A172 (cell line): ENCODE measurements around the gene DIP2C. TPM values are rescaled to one million over a fixed set of nuclear protein-coding genes. Genes with fewer than 3 reads are reported as not detected.
"Not testable (repeated sequence)": the region's sequence is repeated elsewhere in the genome, so short reads cannot be mapped to it uniquely, and the experiment has no call there.

Experiments
- DNase-seq: peaks from one replicate; pipeline ENCODE4 v3.0.0-alpha.2; 2015; ENCODE audit warnings: low spot score
- total RNA-seq: library from RNA; depleted of rRNA; stranded (reverse); fragments of >200 nt; shearing (Covaris generic); gene quantifications from 2 replicates; pipeline ENCODE4 v1.2.3, GENCODE V29; 2014

Gene DIP2C
- total RNA-seq, 1 experiment from 2014 or later, result 12.8 TPM

- DNase-seq, result no peak
Measured at GRCh38 chr10:535952-536351, 153.5 kb downstream of the DIP2C start.

DNA sequence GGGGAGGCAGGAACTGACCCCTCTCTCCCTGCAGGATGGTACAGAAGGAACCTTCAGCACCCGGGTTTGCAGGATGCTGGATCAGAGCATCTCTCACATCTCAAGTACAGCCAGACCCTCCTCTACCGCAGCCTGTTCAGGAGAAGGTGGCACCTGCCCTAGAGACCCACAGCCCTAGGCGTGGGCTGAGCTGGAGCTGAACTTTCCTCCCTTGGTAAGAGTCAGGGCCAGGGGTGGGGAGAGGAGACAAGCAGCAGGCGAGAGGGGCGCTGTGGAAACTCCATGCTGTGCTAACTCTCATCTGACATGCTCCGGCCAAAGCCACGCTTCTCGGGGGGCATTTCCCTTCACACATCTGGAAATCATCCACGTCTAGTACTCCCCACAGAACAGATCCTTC is 154.4 kb downstream of the DIP2C start:
- DNase-seq, result no peak

DNA sequence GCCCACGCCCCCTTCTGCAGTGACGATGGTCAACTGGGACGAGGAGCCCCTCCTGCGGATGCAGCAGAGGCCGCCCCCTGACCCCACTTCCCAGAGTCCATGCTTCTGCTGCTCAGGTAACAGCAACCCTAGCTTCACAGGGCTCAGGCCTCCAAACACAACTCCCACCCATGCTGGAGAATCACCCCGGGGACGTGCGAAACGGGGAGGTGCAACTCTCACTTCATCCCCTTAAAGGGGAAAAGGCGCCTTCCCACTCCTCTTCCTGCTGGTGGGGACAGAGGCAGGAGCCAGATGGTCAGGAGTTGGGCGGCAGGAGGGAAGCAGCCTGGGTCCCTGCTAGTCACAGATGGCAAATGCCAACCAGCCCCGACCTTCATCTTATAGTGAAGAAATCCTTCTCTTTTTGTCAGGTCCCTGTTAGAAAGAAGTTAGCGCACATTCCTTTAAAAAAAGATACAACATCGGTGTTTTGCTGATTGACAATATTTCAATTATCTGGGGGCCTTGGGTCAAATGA is 155.4 kb downstream of the DIP2C start:
- no peak for DNase-seq

- no peak for DNase-seq
Measured at GRCh38 chr10:533611-534010, 155.9 kb downstream of the DIP2C start.

- no peak for DNase-seq
Measured at GRCh38 chr10:533186-533585, 156.3 kb downstream of the DIP2C start.

DNA sequence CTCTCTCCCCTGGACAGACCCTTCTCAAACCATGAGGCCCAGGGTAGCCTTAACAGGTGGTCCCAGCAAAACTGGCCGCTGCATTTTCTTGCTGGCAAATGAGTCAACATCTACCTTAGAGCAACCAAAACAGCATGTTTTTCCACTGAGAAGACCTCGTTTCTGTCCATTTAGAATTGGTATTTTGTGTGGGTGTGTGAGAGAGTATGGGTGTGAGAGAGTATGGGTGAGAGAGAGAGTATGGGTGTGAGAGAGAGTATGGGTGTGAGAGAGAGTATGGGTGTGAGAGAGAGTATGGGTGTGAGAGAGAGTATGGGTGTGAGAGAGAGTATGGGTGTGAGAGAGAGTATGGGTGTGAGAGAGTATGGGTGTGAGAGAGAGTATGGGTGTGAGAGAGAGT is 157.1 kb downstream of the DIP2C start:
- not testable (repeated sequence) for DNase-seq

DNA sequence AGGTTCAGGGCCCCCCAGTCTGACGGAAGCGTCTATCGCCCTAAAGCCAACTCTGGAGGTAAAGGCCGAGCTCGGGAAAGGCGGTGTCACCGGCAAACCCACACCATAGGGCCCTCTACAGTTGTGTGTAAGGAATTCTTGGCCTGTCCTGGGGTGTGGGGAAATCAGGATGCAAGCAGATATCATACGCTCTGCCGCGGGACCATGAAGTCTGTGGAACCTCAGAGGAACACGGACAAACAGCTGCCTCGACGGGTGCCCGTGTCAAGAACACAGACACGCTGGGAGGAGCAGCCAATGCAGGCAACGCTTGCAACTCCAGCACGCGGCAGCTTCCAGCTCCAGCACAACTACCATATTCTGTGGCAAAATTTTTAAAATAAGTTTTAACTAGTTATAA is 157.9 kb downstream of the DIP2C start:
- no peak for DNase-seq

DNA sequence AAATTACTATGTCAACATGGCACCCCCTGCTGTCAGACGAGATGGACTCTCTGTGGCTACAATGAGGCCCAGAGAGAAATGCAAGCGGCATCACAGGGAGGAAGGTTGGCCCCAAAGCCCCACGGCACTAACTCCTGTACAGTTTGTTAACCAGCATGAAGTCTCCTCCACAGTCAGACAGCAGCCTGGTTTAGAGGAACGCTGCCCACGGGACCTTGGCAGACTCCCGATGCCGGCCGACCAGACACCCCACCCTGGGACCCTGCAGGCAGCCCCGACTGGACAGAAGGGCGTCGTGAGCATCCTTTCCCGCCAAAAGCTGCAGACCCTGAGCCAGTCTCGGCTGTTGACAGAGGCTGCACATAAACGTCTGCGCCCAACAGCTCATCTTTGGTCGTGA is 158.8 kb downstream of the DIP2C start:
- no peak for DNase-seq

DNA sequence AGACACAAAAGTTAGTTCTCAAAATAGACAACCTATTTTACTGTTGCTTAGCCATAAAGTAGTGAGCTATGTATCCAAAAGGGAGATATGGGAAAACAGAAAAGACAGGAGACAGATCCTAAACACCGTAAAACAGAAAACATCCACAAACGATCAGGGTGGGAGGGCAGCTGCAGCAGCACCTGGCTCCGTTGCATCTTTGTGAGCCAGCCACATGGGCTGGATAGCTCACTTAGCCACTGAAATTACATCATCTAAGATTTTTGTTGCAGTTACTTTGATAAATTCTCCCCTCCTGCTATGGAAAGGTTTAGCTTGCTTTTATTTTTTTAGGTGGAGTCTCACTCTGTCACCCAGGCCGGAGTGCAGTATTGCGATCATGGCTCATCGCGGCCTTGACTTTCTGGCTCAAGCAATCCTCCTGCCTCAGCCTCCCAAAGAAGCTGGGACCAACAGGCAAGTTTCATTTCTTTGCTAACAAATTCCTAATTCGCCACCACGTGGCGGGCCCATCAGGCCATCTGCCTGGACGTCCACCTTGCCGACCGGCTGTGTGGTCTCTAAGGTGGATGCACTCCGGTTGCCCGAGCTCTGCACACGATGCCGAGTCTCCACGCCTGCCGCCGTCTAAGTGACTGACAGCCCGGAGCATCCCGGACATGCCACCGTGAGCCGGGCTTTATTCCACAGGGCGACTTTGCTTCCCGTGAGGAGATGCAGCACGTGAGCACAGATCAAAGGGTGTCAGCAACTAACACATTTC is 159.8 kb downstream of the DIP2C start:
- DNase-seq, result no peak

DNA sequence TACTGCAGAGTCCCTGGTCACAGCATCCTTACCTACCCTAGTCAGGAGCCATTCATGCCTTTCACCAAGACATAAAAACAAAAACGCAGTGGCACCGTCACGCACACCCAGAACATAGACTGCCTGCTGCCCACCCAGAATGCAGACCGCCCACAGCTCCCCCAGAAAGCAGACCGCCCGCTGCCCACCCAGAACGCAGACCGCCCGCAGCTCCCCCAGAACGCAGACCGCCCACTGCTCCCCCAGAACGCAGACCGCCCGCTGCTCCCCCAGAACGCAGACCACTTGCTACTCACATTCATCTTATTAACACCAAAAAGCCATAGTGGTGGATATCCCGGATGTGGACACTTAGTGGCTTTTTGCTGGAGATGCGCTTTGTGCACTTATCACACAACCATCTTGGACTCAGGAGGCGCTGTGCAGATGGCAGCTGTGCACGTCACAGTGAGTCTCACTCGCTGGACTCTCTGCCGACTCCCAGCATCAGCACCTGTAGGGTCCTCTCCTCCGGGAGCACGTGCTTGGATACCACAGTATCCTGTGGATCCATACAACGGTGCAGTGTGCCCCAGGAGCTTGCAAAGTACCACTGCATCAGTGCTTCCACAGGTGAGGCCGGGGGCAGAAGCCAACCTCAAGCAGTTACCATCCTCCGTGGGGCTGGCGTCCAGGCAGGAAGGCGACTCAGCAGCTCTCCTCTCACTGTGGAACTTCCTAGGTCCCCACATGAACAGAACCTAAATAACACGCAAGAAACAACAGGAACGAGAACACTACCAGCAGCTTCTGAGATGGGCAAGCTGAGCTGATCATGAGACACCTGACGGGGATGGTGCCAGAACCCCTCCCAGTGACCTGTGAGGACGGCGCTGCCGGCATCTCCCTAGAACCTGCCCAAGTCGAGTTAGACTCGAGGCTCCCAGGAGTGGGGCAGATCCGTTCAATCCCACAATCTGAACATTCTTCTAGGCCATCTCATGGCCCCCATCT is 161.0 kb downstream of the DIP2C start:
- no peak for DNase-seq

DNA sequence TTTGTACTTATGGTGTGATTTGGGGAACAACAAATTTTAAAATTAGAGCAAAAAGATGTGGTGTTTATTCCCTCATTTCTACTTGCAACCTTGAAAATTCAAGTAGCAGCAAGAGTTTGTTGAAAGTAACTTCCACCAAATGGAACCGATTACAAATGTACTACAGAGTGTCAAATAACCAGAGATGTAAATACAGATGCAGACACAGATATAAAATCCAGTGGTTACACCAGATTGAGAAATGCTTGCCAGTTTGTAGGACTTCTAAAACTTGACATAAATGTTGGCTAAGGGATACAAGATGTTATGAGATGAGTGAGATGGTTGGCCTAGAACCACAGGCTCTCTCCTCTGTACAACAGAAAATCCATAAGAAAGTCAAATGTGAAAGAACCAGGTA is 162.1 kb downstream of the DIP2C start:
- DNase-seq, result no peak

DNA sequence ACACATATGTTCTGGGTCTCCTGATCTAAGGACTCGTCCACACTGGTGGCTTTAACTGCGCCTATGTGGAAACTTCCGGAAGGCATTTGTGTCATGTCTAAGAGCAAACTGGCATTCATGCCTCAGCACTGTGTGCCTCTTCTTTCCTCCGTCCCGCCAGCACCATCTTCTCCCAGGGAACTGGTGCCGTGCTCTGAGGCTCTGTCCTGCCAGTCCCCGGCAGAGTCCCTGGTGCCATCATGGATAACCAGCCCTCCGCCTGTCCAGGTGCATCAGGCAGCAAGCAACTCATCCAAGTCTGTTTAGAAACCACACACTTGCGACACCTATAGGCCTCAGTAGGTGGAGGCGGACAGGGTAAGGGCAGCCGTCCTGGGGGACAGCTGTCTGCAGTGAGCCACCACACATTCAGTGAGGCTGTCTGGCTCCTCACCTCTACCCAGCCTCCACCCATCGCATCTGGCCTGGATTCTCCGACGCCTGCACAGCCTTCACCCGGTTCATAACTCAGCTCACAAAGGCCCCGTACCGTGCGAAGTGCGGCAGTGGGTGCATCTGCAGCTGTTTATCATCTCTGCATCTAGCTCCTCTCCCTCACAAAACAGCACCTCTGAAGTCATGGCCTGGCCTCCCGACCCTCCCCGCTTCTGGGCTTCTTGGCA is 162.7 kb downstream of the DIP2C start:
- no peak for DNase-seq

GRCh38 chr10:525565-526315 is 163.7 kb downstream of the DIP2C start:
- peak; percentile 46 for DNase-seq

DNA sequence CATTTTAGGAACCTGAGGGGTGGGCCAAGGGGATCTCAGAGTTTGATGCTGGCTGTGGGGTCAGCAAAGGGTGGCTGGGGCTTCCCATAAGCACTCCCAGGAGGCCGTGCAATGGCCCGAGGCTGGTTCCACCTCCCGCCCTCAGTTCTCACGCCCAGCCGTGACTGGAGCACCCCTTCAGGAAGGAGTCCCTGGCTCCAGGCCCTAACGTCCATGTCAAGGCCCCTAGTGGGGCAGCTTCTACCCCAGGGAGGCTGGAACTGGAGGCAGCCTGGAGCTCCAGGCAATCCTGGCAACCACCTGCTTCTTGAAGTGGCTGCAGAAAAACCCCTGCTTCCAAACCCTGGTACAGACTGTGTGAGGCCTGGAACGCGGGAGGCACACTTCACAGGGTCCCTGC is 165.5 kb downstream of the DIP2C start:
- no peak for DNase-seq

- DNase-seq, result no peak
Measured at GRCh38 chr10:522350-522749, 167.1 kb downstream of the DIP2C start.

- no peak for DNase-seq
Measured at GRCh38 chr10:521261-522250, 167.9 kb downstream of the DIP2C start.

DNA sequence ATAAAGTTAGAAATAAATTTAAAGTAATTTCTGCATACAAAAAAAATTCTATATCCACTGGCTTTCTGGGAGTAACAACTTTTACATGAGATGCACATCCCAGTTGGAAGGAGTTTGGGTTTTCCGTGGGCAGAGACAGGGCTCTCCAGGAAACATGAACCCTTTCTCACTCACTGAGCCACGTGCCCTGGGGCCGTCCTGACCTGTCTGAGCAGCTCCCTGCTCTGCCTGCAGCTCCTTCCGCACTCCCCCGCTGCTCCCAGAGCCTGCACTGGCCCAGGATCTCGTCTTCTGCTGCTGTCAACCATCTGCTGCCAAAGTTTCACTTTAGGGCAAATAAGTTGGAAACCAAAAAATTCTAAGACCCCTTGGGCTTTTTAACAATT is 169.1 kb downstream of the DIP2C start:
- no peak for DNase-seq

DNA sequence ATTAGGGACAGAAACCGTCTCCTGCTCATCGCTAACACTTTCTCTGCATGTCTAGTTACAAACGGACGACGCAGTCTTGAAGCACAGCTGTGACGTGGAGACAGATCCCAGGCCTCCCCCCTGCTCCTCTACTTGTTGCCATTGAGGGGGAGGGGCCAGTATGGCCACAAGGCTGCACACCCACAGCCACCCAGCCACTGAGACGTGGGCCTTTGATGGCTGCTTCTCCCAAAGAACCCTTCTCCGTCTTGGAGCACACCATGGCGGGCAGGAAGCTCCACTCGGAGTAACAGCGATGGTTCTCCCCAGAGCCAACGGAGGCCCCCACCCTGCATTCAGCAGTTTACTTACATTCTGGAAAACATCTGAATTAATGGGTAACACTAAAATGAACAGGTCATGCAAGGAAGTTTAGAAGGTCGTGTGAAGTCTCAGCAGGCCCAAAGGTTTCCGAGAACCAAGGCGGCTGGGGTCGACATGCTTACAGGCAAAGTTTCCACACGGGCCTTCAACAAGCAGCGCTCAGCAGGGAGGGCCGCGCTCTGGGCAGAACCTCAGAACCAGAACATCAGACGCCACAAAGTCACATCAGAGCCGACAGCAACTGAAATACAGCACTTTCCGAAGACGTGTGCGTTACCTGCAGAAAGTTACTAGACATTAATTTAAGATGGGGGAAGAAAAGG is 169.6 kb downstream of the DIP2C start:
- no peak for DNase-seq

DNA sequence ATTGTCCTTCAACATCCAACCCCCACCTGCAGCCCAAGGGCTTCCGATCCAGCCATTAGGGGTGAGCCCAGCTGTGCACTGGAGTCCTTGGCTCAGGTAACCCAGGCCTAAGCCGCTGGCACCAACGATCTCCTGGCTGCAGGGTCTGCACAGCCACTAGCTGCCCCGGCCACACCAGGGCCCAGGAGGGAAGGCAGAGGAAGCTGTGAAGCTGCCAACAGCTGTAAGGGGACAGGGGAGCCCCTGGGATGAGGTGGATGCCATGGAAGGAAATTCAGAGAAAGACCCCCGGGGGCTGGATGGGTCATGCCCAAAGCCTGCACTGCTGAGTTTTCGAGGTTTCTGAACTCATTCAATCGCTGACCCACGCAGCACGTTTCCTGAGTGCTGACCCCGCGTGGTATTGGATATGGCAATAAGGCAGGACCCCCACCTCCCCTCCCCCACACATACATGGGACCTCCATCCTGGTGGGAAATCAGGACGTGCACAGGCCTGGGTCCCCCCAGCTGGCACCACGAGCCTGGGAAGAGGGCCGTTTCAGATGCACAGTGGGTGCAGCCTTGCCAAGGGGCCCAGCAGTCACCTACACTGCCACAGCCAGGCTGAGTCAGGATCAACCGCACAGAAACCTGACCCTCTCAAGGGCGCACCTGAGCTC is 170.3 kb downstream of the DIP2C start:
- DNase-seq, result no peak
